ENCODE data around the gene MPPE1. TPM values are rescaled to one million over a fixed set of nuclear protein-coding genes. Genes with fewer than 3 reads are reported as not detected.

MPPE1 gene
- total and polyA plus RNA-seq, 4 experiments from 2014 or later: 28.5 to 79.7 (median 59.6) TPM

- no peak overlapping the region for H3K27ac Mint-ChIP-seq
- H3K4me3 Mint-ChIP-seq: peak overlapping the region in 2 of 8 donors; percentile 2 to 62
- POLR2A ChIA-PET (ENCODE audit: partially characterized antibody): interaction anchor here (0.9 kb wide), 1 partner anchor 21 kb away, joined by 3 read pairs; the partner anchor contains the start of gene CHMP1B
- Histone ChIP-seq H3K4me3 (ENCODE audit: low read length in 2 of 2) (no peak overlapping the region), H3K9me3 (ENCODE audit: control insufficient read depth in 1 of 2, low read length in 2 of 2) (no peaks in the 10 kb centered on the region), H3K27ac (ENCODE audit: low read depth, low read length) (no peak overlapping the region), H3K36me3 (ENCODE audit: insufficient read depth, low read length) (no peaks in the 10 kb centered on the region), H3K27me3 (ENCODE audit: insufficient read depth, low read length) (no peaks in the 10 kb centered on the region), H3K4me1 (ENCODE audit: insufficient read depth, low read length) (peaks cover 7% of the 10 kb centered on the region)
- peaks cover 0 to 4% (median 0%) of the 10 kb centered on the region in 4 donors for H3K4me1 Mint-ChIP-seq
- peaks cover 2 to 10% of the 10 kb centered on the region in 2 donors for H3K36me3 Mint-ChIP-seq
- intact Hi-C loops (cut with micrococcal nuclease): loop anchor here (5.0 kb wide), 1 partner anchor 214 kb away; no protein-coding TSS in a partner anchor
- DNase-seq: no peak
- CTCF ChIA-PET (ENCODE audit: partially characterized antibody): interaction anchor here (0.6 to 1.1 kb wide), 2 partner anchors 139 to 1462 kb away, joined by 3 to 6 read pairs; no protein-coding TSS in a partner anchor
- H3K27me3 Mint-ChIP-seq: peaks cover 0 to 4% of the 10 kb centered on the region in 2 donors
- H3K9me3 Mint-ChIP-seq: no peaks in the 10 kb centered on the region
These were observed 36.6 kb downstream of the MPPE1 start for GRCh38 chr18:11871501-11871900.

GRCh38 chr18:11868230-11868629 lies 39.9 kb downstream of the MPPE1 start:
- H3K36me3 Mint-ChIP-seq: no peaks in the 10 kb centered on the region
- no peaks in the 10 kb centered on the region for H3K36me3 ChIP-seq (ENCODE audit: insufficient read depth, low read length)
- H3K4me3 Mint-ChIP-seq: no peak overlapping the region
- H3K27ac ChIP-seq (ENCODE audit: low read depth, low read length): no peak overlapping the region
- no peaks in the 10 kb centered on the region for H3K9me3 ChIP-seq (ENCODE audit: control insufficient read depth in 1 of 2, low read length in 2 of 2)
- DNase-seq: no peak
- H3K27ac Mint-ChIP-seq: no peak overlapping the region
- no peaks in the 10 kb centered on the region for H3K9me3 Mint-ChIP-seq
- CTCF ChIA-PET (ENCODE audit: partially characterized antibody): interaction anchor here (1.2 kb wide), 1 partner anchor 135 kb away, joined by 3 read pairs; no protein-coding TSS in a partner anchor
- no peaks in the 10 kb centered on the region for H3K27me3 ChIP-seq (ENCODE audit: insufficient read depth, low read length)
- peaks cover 7% of the 10 kb centered on the region for H3K4me1 ChIP-seq (ENCODE audit: insufficient read depth, low read length)
- no peak overlapping the region for H3K4me3 ChIP-seq (ENCODE audit: low read length in 2 of 2)
- H3K4me1 Mint-ChIP-seq: peaks cover 0 to 4% (median 0%) of the 10 kb centered on the region in 4 donors
- intact Hi-C loops (cut with micrococcal nuclease): no loop called here
- peaks cover 0 to 5% of the 10 kb centered on the region in 2 donors for H3K27me3 Mint-ChIP-seq
- POLR2A ChIA-PET (ENCODE audit: partially characterized antibody): no interaction called here

GRCh38 chr18:11866764-11867163 lies 41.4 kb downstream of the MPPE1 start:
- Histone ChIP-seq H3K9me3 (ENCODE audit: control insufficient read depth in 1 of 2, low read length in 2 of 2) (no peaks in the 10 kb centered on the region), H3K36me3 (ENCODE audit: insufficient read depth, low read length) (no peaks in the 10 kb centered on the region), H3K4me3 (ENCODE audit: low read length in 2 of 2) (no peak overlapping the region), H3K27me3 (ENCODE audit: insufficient read depth, low read length) (no peaks in the 10 kb centered on the region), H3K4me1 (ENCODE audit: insufficient read depth, low read length) (peaks cover 6% of the 10 kb centered on the region), H3K27ac (ENCODE audit: low read depth, low read length) (no peak overlapping the region)
- DNase-seq: no peak
- ChIA-PET CTCF (ENCODE audit: partially characterized antibody) (no interaction called here), POLR2A (ENCODE audit: partially characterized antibody) (no interaction called here)
- H3K27ac Mint-ChIP-seq: no peak overlapping the region
- intact Hi-C loops (cut with micrococcal nuclease): no loop called here
- no peaks in the 10 kb centered on the region for H3K9me3 Mint-ChIP-seq
- H3K27me3 Mint-ChIP-seq: peaks cover 0 to 5% of the 10 kb centered on the region in 2 donors
- no peak overlapping the region for H3K4me3 Mint-ChIP-seq
- H3K4me1 Mint-ChIP-seq: peaks cover 0 to 4% (median 0%) of the 10 kb centered on the region in 4 donors
- no peaks in the 10 kb centered on the region for H3K36me3 Mint-ChIP-seq

- no peaks in the 10 kb centered on the region for H3K36me3 Mint-ChIP-seq
- peaks cover 2% of the 10 kb centered on the region for H3K4me1 ChIP-seq (ENCODE audit: insufficient read depth, low read length)
- no peak overlapping the region for H3K4me3 Mint-ChIP-seq
- H3K4me3 ChIP-seq (ENCODE audit: low read length in 2 of 2): no peak overlapping the region
- CTCF ChIA-PET (ENCODE audit: partially characterized antibody): no interaction called here
- no peak for DNase-seq
- peaks cover 0 to under 1% (median 0%) of the 10 kb centered on the region in 4 donors for H3K4me1 Mint-ChIP-seq
- no peak overlapping the region for H3K27ac ChIP-seq (ENCODE audit: low read depth, low read length)
- no peaks in the 10 kb centered on the region for H3K9me3 Mint-ChIP-seq
- intact Hi-C loops (cut with micrococcal nuclease): no loop called here
- peaks cover 0 to 5% of the 10 kb centered on the region in 2 donors for H3K27me3 Mint-ChIP-seq
- no peaks in the 10 kb centered on the region for H3K36me3 ChIP-seq (ENCODE audit: insufficient read depth, low read length)
- POLR2A ChIA-PET (ENCODE audit: partially characterized antibody): no interaction called here
- H3K27ac Mint-ChIP-seq: no peak overlapping the region
- H3K9me3 ChIP-seq (ENCODE audit: control insufficient read depth in 1 of 2, low read length in 2 of 2): no peaks in the 10 kb centered on the region
- H3K27me3 ChIP-seq (ENCODE audit: insufficient read depth, low read length): no peaks in the 10 kb centered on the region
These were observed 41.8 kb downstream of the MPPE1 start for GRCh38 chr18:11866329-11866728.

- H3K36me3 Mint-ChIP-seq: no peaks in the 10 kb centered on the region
- POLR2A ChIA-PET (ENCODE audit: partially characterized antibody): no interaction called here
- CTCF ChIA-PET (ENCODE audit: partially characterized antibody): no interaction called here
- H3K4me3 ChIP-seq (ENCODE audit: low read length in 2 of 2): no peak overlapping the region
- H3K27ac Mint-ChIP-seq: peak overlapping the region in 1 of 7 donors; percentile 48
- no peak overlapping the region for H3K27ac ChIP-seq (ENCODE audit: low read depth, low read length)
- no peaks in the 10 kb centered on the region for H3K4me1 Mint-ChIP-seq
- H3K36me3 ChIP-seq (ENCODE audit: insufficient read depth, low read length): no peaks in the 10 kb centered on the region
- intact Hi-C loops (cut with micrococcal nuclease): no loop called here
- no peaks in the 10 kb centered on the region for H3K9me3 Mint-ChIP-seq
- no peak overlapping the region for H3K4me3 Mint-ChIP-seq
- DNase-seq: no peak
- H3K27me3 ChIP-seq (ENCODE audit: insufficient read depth, low read length): no peaks in the 10 kb centered on the region
- no peaks in the 10 kb centered on the region for H3K4me1 ChIP-seq (ENCODE audit: insufficient read depth, low read length)
- H3K27me3 Mint-ChIP-seq: peaks cover 0 to 5% of the 10 kb centered on the region in 2 donors
- H3K9me3 ChIP-seq (ENCODE audit: control insufficient read depth in 1 of 2, low read length in 2 of 2): no peaks in the 10 kb centered on the region
These were observed 43.0 kb downstream of the MPPE1 start for GRCh38 chr18:11865071-11865470.

- CTCF ChIA-PET (ENCODE audit: partially characterized antibody): no interaction called here
- no peaks in the 10 kb centered on the region for H3K4me1 Mint-ChIP-seq
- intact Hi-C loops (cut with micrococcal nuclease): no loop called here
- no peaks in the 10 kb centered on the region for H3K9me3 Mint-ChIP-seq
- Histone ChIP-seq H3K4me3 (ENCODE audit: low read length in 2 of 2) (no peak overlapping the region), H3K4me1 (ENCODE audit: insufficient read depth, low read length) (no peaks in the 10 kb centered on the region), H3K36me3 (ENCODE audit: insufficient read depth, low read length) (no peaks in the 10 kb centered on the region), H3K9me3 (ENCODE audit: control insufficient read depth in 1 of 2, low read length in 2 of 2) (no peaks in the 10 kb centered on the region), H3K27me3 (ENCODE audit: insufficient read depth, low read length) (no peaks in the 10 kb centered on the region), H3K27ac (ENCODE audit: low read depth, low read length) (no peak overlapping the region)
- H3K27me3 Mint-ChIP-seq: peaks cover 0 to 5% of the 10 kb centered on the region in 2 donors
- H3K27ac Mint-ChIP-seq: no peak overlapping the region
- DNase-seq: no peak
- H3K36me3 Mint-ChIP-seq: no peaks in the 10 kb centered on the region
- H3K4me3 Mint-ChIP-seq: no peak overlapping the region
- POLR2A ChIA-PET (ENCODE audit: partially characterized antibody): no interaction called here
These were observed 43.6 kb downstream of the MPPE1 start for GRCh38 chr18:11864471-11864870.

GRCh38 chr18:11862468-11863137 lies 45.5 kb downstream of the MPPE1 start:
- H3K4me3 Mint-ChIP-seq: no peak overlapping the region
- DNase-seq: no peak
- no peaks in the 10 kb centered on the region for H3K36me3 Mint-ChIP-seq
- no peaks in the 10 kb centered on the region for H3K9me3 ChIP-seq (ENCODE audit: control insufficient read depth in 1 of 2, low read length in 2 of 2)
- H3K4me1 Mint-ChIP-seq: peaks cover 0 to 2% (median 0%) of the 10 kb centered on the region in 4 donors
- H3K4me1 ChIP-seq (ENCODE audit: insufficient read depth, low read length): no peaks in the 10 kb centered on the region
- no peaks in the 10 kb centered on the region for H3K9me3 Mint-ChIP-seq
- POLR2A ChIA-PET (ENCODE audit: partially characterized antibody): no interaction called here
- peaks cover 0 to 1% of the 10 kb centered on the region in 2 donors for H3K27me3 Mint-ChIP-seq
- H3K36me3 ChIP-seq (ENCODE audit: insufficient read depth, low read length): no peaks in the 10 kb centered on the region
- no peak overlapping the region for H3K4me3 ChIP-seq (ENCODE audit: low read length in 2 of 2)
- no peak overlapping the region for H3K27ac Mint-ChIP-seq
- H3K27ac ChIP-seq (ENCODE audit: low read depth, low read length): no peak overlapping the region
- intact Hi-C loops (cut with micrococcal nuclease): no loop called here
- CTCF ChIA-PET (ENCODE audit: partially characterized antibody): no interaction called here
- H3K27me3 ChIP-seq (ENCODE audit: insufficient read depth, low read length): no peaks in the 10 kb centered on the region
